GM12878 (cell line): ENCODE measurements around the gene PIMREG. TPM values are rescaled to one million over a fixed set of nuclear protein-coding genes. Genes with fewer than 3 reads are reported as not detected.
A peak's percentile ranks its signal among the peaks of the same experiment; 100 is the strongest.

Experiments used
- BCL11A ChIP-seq: IDR thresholded peaks from 2 replicates; pipeline ENCODE4 v1.6.1; 2011; ENCODE audit warnings: low read depth, low read length
- CEBPZ ChIP-seq: fragments of 150-350 bp; IDR thresholded peaks from 2 replicates; pipeline ENCODE4 v1.6.1; 2016; ENCODE audit warnings: low read depth, low read length
- CUX1 ChIP-seq: IDR thresholded peaks from 2 replicates; pipeline ENCODE4 v1.6.1; 2012; ENCODE audit warnings: improper control_type of control experiment, low read depth, low read length; ENCODE audit not compliant: insufficient replicate concordance
- IKZF1 ChIP-seq: fragments of 450-650 bp; conservative IDR thresholded peaks from 2 replicates; pipeline ENCODE4 v1.6.1; 2017; ENCODE audit warnings: antibody characterized with exemption, mild to moderate bottlenecking
- IRF3 ChIP-seq: fragments of 450-650 bp; IDR thresholded peaks from 2 replicates; pipeline ENCODE4 v1.6.1; 2014; ENCODE audit warnings: mild to moderate bottlenecking
- KLF5 ChIP-seq: fragments of 450-650 bp; IDR thresholded peaks from 2 replicates; pipeline ENCODE4 v1.6.1; 2014; ENCODE audit warnings: mild to moderate bottlenecking; ENCODE audit not compliant: partially characterized antibody
- MEF2A ChIP-seq: IDR thresholded peaks from 2 replicates; pipeline ENCODE4 v1.6.1; 2011; ENCODE audit warnings: low read depth, mild to moderate bottlenecking, low read length, moderate library complexity; ENCODE audit not compliant: insufficient read depth
- MLLT1 ChIP-seq: fragments of 450-650 bp; IDR thresholded peaks from 2 replicates; pipeline ENCODE4 v1.6.1; 2016; ENCODE audit warnings: mild to moderate bottlenecking
- NR2C1 ChIP-seq: fragments of 450-650 bp; IDR thresholded peaks from 2 replicates; pipeline ENCODE4 v1.6.1; 2017; ENCODE audit warnings: antibody characterized with exemption, mild to moderate bottlenecking, moderate library complexity
- PAX8 ChIP-seq: fragments of 450-650 bp; IDR thresholded peaks from 2 replicates; pipeline ENCODE4 v1.6.1; 2017; ENCODE audit warnings: mild to moderate bottlenecking, moderate library complexity
- POLR2AphosphoS2 ChIP-seq: IDR thresholded peaks from 2 replicates; pipeline ENCODE4 v1.6.1; 2011; ENCODE audit warnings: low read depth, mild to moderate bottlenecking, low read length, improper control_type of control experiment, moderate library complexity
- RELA ChIP-seq: fragments of 450-650 bp; IDR thresholded peaks from 2 replicates; pipeline ENCODE4 v1.8.0; 2014; ENCODE audit warnings: borderline replicate concordance; ENCODE audit not compliant: partially characterized antibody
- RFX5 ChIP-seq: IDR thresholded peaks from 2 replicates; pipeline ENCODE4 v1.6.1; 2011; ENCODE audit warnings: low read depth, low read length, improper control_type of control experiment
- SIN3A ChIP-seq: IDR thresholded peaks from 2 replicates; pipeline ENCODE4 v1.6.1; 2012; ENCODE audit warnings: low read depth, low read length, improper control_type of control experiment
- TAF1 ChIP-seq: IDR thresholded peaks from 2 replicates; pipeline ENCODE4 v1.6.1; 2011; ENCODE audit warnings: mild to moderate bottlenecking, low read depth, low read length, borderline replicate concordance
- polyA plus RNA-seq, 11 experiments: library from polyadenylated mRNA; depleted of rRNA in 4 of 11; unstranded in 6 of 11; stranded (reverse) in 5 of 11; fragments of >200 nt; fragmentation: Nextera tagmentation in 4 of 11; fragmentation: Illumina TruSeq in 1 of 11; extraction: Ambion mirVana in 4 of 11; extraction: Trizol in 1 of 11; gene quantifications; 1 replicate in 1 of 11; 2 replicates in 10 of 11; pipeline versions ENCODE4 v1.2.1 to v1.2.3, GENCODE V29; 2011 to 2016; ENCODE audit warnings: inconsistent platforms in 2 of 11, missing spikeins in 2 of 11, low read depth in 1 of 11
- total RNA-seq, 4 experiments: library from RNA; depleted of rRNA in 3 of 4; stranded (reverse); fragments of >200 nt in 3 of 4; fragmentation: Illumina TruSeq in 1 of 4; extraction: Trizol in 1 of 4; gene quantifications; 2 replicates each; pipeline versions ENCODE4 v1.2.1 to v1.2.3, GENCODE V29; 2013 to 2021

Gene PIMREG
- total and polyA plus RNA-seq, 10 of the 15 experiments (the other 5 are each of a cell fraction or from before 2014, with no cell fraction given): 2.8 to 35.8 (median 25.2) TPM

DNA sequence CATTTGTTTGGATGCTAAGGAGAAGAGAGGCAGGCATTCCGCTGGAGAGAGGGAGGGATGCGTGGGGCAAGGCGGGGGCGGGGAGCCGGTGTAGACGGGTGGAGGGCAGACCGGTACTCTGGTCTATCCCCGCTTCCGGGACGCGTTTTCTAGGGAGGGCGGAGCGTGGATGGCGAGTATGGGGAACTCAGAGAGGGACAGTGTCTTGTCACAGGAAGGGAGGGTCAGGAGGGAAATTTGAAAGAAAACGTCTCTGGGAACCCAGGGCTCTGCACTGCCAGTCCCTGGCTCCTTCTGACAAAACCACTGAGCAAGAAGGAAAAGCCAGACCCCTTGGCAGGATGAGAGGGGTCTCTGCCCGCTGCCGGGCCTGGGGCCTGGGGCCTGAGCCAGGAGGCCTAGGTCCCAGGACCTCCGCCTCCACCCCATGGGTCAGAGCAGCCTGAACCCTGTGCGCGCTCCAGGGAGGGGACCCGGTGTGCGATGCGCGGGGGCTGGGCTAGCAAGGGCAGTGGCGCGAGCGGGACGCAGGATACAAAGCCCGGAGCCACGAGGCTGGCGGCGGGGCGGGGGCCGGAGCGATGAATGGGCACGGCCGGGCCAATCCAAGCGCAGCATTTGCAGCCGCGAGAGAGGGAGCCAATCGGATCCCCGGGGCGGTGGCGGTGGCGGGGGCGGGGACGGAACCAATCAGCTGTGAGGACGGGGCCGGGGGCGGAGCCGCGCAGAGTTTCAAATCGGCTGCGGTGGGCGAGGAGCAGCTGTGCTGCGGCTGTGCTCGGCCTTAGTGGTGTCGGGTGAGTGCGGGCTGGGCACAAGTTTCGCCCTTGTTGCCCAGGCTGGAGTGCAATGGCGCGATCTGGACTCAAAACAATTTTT lies at the start of gene PIMREG (continued):
- TF ChIP-seq CEBPZ (no peak), CUX1 (no peak), IKZF1 (peak; percentile 59), KLF5 (no peak), PAX8 (no peak), BCL11A (no peak), IRF3 (no peak), POLR2AphosphoS2 (no peak), NR2C1 (no peak), TAF1 (peak; percentile 48; the same call in 1 of the 2 replicates), SIN3A (peak; percentile 97), RELA (no peak), MLLT1 (no peak), MEF2A (no peak), RFX5 (no peak)
